ENCODE data around the gene ZDHHC19.
"Not testable (repeated sequence)": the region's sequence is repeated elsewhere in the genome, so short reads cannot be mapped to it uniquely, and the experiment has no call there.

Gene ZDHHC19

DNA sequence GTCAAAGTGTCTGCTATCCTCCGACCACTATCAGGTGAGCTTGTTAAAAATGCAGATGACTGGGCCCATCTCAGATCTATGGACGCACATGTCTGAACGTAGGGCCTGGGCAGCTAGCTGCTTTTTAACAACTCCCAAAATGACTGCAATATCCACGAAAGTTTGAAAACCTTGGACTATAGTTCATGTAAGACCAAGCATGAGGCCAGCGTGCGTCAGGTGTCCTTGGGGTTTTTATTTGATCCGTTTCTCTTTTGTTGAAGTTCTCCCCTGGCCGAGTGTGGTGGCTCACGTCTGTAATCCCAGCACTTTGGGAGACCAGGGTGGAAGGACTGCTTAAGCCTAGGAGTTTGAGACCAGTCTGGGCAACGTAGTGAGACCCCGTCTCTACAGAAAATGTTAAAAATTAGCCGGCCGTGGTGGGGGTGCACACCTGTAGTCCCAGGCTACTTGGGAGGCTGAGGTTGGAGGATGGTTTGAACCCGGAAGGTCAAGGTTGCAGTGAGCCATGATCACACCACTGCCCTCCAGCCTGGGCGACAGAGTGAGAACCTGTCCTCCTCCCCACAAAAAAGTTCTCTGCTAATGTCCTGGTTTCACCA lies 14.7 kb upstream of the ZDHHC19 start:
- in situ Hi-C loops (cut with HindIII; ENCODE audit: low sequenced_read_pairs): no loop called here

DNA sequence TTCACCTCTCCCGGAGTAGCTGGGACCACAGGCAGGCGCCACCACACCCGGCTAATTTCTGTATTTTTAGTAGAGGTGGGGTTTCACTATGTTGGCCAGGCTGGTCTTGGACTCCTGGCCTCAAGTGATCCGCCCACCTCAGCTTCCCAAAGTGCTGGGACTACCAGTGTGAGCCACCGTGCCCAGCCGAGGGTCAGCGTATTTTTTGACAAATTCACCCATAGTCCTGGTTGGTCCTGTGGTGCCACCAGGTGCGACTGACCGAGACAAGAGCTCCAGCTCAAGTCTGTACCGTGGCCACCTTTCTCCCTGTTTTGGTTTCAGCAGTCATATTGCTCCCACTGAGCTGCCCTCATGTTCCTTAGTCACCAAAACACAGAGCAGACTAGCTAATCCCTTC lies 13.9 kb upstream of the ZDHHC19 start:
- in situ Hi-C loops (cut with HindIII; ENCODE audit: low sequenced_read_pairs): no loop called here

DNA sequence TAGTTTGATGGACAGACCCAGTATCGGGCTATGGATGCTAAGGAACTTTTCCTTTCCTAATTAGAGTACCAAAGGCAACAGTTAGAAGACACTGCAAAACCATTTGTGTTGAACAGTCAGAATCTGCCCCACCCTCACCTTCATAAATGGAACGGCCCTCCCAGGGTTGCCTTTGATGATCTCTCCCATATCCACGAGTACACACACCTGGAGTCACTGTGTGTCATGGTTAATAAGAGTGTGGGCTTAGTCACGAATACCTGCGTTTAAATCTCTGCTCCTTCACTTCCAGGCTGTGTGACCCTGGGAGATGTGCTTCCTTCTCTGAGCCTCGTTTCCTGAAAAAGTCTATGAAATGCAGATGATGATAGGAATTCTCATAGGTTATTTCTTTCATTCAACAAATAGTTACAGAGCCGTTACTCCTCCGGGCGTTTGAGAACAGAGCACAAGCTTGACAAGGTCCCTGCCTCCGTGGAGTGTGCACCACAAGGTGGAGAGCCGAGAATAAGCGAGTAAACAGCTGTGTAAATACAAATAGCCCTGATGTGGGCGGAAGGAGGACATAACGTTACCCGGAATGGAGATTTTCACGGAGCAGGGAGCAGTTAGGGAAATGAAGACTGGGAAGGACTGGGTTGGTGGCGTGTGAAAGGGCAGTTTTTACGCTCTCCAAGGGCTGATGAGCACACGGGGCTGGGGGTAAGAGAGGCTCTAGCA lies 11.8 kb upstream of the ZDHHC19 start:
- in situ Hi-C loops (cut with HindIII; ENCODE audit: low sequenced_read_pairs): no loop called here

DNA sequence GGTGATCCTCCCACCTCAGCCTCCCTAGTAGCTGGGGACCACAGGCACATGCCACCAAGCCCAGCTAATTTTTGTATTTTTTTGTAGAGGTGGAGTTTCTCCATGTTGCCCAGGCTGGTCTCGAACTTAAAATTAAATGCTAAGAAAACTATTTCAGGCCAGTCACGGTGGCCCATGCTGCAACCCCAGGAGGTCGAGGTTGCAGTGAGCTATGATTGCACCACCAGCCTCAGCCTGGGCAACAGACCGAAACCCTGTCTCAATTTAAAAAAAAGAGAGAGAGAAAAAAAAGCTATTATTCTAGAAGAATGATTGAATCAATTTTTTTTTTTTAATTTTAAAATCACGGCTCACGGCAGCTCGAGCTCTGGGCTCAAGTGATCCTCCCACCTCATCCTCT lies 9.8 kb upstream of the ZDHHC19 start:
- in situ Hi-C loops (cut with HindIII; ENCODE audit: low sequenced_read_pairs): no loop called here

DNA sequence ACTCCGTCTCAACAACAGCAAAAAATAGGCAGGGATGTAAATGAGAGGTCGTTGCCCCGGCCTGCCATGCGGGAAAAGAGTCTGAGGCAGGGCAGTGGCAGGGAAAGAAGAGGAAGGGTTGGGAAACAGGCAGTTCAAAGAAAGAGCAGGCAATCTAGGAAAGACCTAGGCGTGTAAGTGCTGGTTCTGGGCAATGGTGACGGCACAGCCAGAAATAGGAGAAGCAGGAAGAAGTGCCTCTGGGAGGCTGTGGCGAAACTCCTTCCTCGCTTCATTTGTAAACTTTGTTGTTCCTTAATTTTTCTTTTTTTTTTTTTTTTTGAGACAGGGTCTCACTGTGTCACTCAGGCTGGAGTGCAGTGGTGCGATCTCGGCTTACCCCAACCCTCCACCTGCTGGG lies 9.4 kb upstream of the ZDHHC19 start:
- in situ Hi-C loops (cut with HindIII; ENCODE audit: low sequenced_read_pairs): no loop called here

DNA sequence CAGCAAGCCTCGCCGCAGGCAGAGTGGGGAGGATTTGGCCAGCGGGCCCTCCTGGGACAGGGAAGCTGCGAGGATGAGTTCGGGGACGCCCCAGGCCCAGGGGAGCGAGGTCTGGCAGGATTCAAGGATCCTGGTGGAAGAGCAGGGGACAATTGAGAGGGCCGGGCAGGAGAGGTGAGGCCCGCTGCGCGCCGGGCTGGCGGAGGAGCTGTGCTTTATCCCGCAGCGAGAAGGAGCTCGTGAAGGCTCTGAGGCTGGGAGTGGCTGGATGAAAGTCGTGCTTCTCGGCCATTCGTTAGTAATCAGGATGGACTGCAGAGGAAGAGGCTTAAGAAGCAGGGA lies 8.7 kb upstream of the ZDHHC19 start:
- in situ Hi-C loops (cut with HindIII; ENCODE audit: low sequenced_read_pairs): no loop called here

DNA sequence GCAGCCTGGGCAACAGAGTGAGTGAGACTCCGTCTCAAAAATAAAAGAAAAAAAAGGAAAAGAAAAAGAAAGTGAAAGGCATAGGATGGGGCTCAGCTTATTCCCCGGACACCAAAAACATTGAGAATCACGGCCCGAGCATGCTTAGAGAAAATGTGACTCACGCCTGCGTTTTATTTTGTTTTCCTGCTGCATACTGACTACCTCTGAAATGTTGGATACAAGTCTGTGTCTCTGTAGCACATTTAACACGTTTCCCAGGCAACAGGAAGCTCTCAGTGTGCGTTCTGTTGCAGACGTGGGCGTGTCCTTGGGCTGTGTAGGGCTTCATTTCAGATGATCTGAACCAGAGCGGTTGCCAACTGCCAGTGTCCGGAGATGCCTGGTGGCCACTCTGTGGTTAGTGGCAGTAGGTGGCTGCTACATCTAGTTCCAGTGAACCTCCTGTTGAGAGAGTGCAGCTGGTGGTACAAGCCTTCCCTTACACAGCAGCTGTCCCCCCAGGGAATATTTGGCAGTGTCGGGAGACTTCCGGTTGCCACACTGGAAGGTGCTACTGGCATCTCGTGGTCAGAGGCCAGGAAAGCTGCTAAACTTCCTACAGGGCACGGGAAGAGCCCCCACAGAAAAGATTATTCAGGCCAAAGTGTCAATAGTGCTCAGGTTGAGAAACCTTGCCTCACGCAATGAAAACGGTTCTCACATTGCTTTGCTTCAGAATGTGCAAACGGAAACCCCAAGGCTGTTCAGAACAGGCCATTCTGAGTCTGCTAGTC lies 8.2 kb upstream of the ZDHHC19 start:
- in situ Hi-C loops (cut with HindIII; ENCODE audit: low sequenced_read_pairs): no loop called here

DNA sequence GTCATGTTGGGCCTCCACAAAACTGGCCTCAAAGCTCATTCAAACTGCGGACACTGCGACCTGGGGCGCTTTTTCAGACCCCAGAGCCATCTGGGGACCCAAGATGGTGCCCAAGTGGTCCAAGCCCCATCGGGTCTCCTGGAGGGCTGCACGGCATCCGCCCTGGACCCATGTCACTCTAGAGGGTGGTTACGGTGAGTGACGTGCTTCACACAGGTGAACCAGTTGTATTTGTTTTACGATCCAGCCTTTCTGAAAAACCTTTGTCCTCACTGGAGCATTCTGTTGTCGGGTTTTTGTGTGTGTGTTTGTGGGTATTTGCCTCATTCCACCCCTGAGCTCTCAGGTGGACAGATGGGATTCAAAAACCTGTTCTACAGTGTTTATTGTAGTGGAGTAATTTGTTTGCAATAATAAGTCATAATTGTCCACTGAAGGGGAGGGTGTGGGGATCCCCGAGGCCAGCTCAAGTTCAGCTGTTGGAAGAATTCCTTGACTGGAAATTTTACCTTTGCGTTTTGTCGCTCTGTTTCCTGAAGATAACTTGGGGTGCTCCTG lies 7.0 kb upstream of the ZDHHC19 start:
- in situ Hi-C loops (cut with HindIII; ENCODE audit: low sequenced_read_pairs): no loop called here

DNA sequence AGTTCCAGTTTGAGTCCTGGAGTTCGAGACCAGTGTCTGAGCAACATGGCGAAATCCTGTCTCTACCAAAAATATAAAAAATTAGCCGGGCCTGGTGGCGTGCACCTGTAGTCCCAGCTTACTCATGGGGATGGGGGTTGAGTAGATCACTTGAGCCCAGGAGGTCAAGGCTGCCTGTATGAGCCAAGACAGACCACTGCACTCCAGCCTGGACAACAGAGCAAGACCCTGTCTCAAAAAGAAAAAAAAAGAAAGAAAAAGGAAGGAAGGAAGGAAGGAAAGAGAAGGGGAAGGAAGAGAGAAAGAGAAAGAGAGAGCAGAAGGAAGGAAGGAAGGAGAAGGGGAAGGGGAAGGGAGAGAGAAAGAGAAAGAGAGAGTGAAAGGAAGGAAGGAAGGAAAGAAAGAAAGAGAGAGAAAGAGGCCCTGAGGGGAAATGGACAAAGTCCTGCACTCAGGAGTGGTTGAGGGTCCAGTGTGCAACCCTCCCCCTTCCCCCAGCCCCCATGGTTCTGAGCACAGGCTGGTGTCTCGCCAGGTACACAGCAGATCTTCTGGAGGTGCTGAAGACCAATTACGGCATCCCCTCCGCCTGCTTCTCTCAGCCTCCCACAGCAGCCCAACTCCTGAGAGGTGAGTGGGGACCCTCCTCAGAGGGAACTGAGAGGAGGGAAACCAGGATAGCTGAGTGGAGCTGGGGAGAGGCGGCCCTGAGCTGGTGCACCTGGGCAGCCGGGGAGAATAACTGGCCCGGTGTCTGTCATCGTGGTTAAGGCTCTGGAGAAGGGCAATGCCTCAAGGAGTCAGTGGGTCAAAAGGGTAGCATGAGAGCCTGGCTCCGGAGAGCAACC lies 6.3 kb upstream of the ZDHHC19 start:
- in situ Hi-C loops (cut with HindIII; ENCODE audit: low sequenced_read_pairs): no loop called here

DNA sequence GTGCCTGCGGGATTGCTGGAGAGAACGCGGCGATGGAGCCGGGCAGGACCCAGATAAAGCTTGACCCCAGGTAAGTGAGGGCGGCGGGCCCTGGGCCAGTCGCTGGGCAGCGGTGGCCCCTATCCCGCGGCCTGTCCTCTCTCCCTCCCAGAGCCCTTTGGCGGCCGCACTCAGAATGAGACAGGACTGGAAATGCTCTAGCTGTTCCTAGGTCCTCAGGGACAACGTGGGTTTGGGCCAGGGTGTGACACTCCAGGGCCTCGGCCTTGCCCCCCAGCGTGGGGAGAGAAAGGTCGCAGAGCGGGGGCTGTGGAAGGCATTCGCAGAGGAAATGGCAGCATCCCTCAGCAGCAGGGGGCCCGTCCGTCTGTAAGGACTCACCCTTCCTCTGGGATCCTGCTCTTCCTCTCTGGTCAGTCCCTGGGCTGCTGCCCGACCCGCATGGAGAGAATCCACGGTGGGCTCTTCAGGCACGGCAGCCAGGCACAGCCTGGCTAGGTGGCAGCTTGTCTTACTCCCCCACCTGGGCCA lies 5.5 kb upstream of the ZDHHC19 start:
- in situ Hi-C loops (cut with HindIII; ENCODE audit: low sequenced_read_pairs): no loop called here

DNA sequence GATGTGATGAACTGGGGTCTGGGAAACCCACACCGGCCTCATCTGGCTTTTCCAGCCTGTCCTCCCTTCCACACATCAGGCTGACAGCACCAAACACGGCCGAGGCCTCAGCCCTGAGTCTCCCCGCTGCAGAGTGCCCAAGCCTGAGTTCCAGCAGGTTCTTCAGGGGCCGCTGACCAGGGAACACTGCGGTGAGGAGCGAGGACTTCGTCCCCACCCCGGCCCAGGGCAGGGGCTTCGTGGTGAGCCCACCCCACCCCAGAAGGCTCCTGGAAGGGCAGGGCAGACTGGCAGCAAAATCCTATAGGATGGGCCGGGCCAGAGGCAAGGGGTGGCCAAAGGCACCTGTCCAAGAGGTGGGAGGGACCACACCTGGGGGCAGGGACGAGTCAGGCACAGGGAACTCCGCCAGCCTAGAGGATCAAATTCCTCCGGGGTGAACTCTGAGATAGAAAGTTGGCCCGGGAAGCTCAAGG lies 4.9 kb upstream of the ZDHHC19 start, which contains the start of gene SLC51A:
Gene SLC51A (plus strand): TSS at position 446 of the 476 bp plus-strand sequence. CDS start 179 bp downstream, outside the sequence.
- in situ Hi-C loops (cut with HindIII; ENCODE audit: low sequenced_read_pairs): no loop called here

DNA sequence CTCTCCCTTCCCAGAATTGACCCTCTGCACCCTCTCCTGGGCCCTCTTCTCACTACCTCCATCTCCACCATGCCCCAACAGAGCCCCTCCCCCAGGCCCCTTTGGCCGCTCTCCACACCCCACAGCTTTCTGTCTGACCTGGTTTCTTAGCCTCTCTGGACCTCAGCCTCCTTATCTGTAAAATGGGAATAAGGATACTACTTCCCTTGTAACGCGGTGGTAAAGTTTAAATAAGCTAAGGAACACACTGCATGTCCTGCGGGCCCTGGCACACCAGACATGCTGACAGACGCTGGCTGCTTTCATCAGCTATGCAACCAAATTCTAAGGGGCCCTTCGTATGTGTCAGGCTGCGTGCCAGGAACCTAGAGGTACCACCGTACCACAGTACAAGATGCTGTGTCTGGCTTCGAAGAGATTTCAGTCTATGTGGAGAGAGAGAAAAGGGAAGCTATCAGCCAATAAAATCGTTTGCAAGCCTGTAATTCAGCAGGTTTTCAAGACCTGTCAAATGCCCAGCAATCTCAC lies 4.4 kb upstream of the ZDHHC19 start:
- in situ Hi-C loops (cut with HindIII; ENCODE audit: low sequenced_read_pairs): no loop called here

DNA sequence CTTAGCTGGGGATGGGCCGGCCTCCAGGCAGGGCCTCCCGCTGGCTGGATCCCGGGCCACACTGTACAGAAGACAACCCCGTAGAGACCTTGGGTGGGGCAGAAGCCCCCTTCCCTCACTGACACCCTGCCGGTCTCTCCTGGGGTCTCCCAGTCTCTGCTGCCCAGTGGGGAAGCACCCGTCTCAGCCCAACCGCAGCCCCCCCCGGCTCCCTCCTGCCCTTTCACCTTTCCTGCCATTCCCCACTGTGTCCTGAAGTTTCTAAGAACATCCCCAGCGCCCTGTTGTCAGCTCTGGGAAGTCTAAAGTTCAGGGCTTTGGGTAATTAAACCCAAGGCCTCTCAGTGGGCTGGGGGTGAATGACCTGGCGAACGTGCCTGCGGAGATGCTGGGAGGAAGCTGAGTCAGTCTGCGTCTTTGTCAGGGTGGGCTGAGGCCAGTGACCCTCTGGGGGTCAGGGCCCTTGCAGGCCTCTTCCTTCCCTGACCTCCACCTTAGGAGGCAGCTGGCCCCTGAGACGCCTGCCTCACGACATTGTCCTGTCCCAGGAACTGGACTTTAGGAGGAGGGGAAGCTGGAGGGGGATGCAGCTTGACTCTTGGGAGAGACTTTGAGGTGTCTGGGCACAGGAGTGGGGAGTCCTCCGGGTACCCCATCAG lies 3.7 kb upstream of the ZDHHC19 start:
- in situ Hi-C loops (cut with HindIII; ENCODE audit: low sequenced_read_pairs): no loop called here

DNA sequence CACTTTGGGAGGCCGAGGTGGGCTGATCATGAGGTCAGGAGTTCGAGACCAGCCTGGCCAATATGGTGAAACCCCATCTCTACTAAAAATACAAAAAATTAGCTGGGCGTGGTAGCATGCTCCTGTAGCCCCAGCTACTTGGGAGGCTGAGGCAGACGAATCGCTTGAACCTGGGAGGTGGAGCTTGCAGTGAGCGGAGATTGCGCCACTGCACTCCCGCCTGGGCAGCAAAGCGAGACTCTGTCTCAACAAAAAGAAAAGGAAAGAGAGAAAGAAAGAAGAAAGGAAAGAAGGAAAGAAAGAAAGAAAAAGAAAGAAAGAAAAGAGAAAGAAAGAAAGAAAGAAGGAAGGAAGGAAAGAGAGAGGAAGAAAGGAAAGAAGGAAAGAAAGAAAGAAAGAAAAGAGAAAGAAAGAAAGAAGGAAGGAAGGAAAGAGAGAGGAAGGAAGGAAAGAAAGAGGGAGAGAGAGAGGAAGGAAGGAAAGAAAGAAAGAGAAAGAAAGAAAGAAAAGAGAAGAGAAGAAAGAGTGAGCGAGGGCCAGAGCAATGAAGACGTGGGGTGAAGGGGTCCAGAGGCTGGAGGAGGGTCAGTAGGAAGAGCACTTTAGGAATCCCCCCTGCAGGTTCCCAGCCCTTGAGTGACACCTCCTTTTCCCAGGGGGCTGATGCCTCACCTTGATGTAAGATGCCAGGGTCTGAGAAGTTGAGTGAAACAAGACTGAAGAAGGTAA lies 1.1 kb downstream of the ZDHHC19 start:
- in situ Hi-C loops (cut with HindIII; ENCODE audit: low sequenced_read_pairs): not testable (repeated sequence)

DNA sequence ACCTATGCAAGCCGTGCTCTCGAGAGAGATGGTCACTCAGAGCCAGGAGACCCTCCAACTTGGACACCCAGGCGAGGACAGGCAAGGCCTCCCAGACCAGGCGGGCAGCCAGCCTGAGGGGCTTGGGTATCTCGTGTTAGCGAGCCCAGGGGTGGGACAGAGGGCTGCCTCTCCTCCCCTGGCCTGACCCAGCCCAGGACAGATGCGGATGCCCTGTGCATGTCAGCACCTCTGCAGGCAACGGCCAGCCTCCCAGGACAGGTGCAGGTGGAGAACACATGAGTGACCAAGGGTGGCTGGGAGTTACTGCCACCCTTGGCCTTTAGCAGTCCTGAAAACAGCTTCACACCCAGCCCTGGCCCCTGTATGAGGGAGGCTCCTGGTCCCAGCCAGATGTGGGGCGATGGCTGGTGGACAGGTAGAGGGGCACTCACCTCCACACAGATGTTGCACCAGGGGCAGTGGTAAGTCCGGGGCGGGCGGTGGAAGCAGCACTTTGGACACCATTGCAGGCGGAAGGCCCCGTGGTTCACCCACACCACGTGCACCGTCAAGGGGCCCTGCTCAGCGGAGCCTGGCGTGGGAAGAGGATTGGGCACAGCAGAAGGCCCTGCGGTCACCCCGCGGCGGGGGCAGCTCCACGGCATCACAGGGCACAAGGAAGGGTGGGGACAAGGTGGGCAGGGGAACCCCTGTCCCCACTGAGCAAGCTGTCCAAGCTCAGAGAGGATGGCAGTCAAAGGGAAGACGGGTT lies 2.1 kb downstream of the ZDHHC19 start:
- in situ Hi-C loops (cut with HindIII; ENCODE audit: low sequenced_read_pairs): no loop called here

DNA sequence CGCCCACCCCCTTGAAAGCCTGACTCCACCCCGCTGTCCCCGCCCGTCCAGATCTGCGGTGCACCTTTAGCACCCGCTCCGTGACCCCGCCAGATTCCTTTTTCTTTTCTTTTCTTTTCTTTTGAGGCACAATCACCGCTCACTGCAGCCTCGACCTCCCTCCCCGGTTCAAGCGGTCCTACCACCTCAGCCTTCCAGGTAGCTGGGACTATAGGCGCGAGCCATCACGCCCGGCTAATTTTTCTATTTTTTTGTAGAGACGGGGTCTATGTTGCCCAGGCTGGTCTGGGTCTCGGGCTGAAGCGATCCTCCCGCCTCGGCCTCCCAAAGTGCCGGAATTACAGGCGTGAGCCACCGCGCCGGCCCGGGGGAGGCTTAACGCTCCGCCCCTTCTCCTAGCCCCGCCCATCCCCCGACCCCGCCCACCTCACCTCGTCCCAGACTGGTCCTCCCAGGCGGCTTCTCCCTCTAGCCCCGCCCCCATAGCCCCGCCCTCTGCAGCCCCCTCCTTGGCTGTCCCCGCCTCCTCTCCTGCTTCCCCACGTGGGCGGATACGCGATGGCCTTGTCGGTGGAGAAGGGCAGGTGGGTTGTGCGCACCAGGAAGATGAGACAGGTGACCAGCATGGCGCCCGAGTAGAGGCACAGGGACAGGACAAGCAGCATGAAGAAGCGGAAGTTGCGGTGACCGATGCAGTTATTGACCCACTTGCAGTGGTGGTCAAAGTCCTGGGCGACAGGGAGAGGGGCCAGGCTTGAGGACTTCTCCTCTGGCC lies 3.2 kb downstream of the ZDHHC19 start:
- in situ Hi-C loops (cut with HindIII; ENCODE audit: low sequenced_read_pairs): no loop called here

DNA sequence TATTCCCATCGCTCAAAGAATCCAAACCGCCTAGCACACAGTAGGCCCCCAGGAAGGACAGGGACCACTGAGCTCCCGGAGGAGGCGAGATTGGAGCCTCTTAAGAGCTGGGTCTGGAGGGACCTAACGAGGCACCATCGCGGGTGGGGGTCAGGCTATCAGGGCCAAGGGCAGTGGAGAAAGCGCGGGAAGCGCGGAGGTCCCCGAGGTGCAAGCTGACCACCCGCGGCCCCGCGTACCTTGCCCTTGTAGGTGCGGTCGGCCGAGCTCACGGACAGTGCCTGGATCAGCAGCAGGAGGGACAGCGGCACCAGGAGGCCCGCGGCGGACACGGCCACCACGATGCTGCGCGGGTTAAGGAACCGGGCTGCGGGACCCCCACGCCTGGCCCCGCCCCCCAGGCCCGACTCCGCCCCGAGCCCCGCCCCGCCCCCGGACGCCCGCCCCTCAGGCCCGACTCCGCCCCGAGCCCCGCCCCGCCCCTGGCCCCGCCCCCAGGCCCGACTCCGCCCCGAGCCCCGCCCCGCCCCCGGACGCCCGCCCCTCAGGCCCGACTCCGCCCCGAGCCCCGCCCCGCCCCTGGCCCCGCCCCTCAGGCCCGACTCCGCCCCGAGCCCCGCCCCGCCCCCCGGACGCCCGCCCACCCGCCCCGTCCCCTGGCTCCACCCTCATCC lies 3.9 kb downstream of the ZDHHC19 start:
- in situ Hi-C loops (cut with HindIII; ENCODE audit: low sequenced_read_pairs): no loop called here

Data from endothelial cell of hepatic sinusoid (primary cell).